ENCODE measurements around the gene ERI2. TPM values are rescaled to one million over a fixed set of nuclear protein-coding genes. Genes with fewer than 3 reads are reported as not detected.

ERI2 gene
- total RNA-seq, 4 donors from 2014 or later: 6.7 to 15.5 (median 12.0) TPM

GRCh38 chr16:20784204-20784603, 22.1 kb downstream of the ERI2 start:
- no peak for DNase-seq (ENCODE audit: low spot score in 2 of 2)
- TF ChIP-seq POLR2A (IDR thresholded peaks at IDR 0.05) (no peak), CTCF (IDR thresholded peaks at IDR 0.05) (no peak)
- intact Hi-C loops (cut with DNase I; ENCODE audit: low total_unique reads): no loop called here
- no peak overlapping the region for H3K4me3 ChIP-seq (ENCODE audit: low read depth, poor library complexity, severe bottlenecking)

- WGBS, 2 donors: 90 to 92% methylated on average over 2 of the region's 2 CpGs
- no peak for DNase-seq (ENCODE audit: low spot score in 2 of 2)
- intact Hi-C loops (cut with DNase I; ENCODE audit: low total_unique reads): no loop called here
- no peak for TF ChIP-seq POLR2A (IDR thresholded peaks at IDR 0.05)
- no peak for TF ChIP-seq CTCF (IDR thresholded peaks at IDR 0.05)
- H3K4me3 ChIP-seq (ENCODE audit: low read depth, poor library complexity, severe bottlenecking): no peak overlapping the region
These were observed 23.8 kb downstream of the ERI2 start for GRCh38 chr16:20782470-20782869.

GRCh38 chr16:20781697-20782096, 24.6 kb downstream of the ERI2 start:
- no peak overlapping the region for H3K4me3 ChIP-seq (ENCODE audit: low read depth, poor library complexity, severe bottlenecking)
- intact Hi-C loops (cut with DNase I; ENCODE audit: low total_unique reads): no loop called here
- 79 to 88% methylated on average over 1 of the region's 1 CpG for WGBS, 2 donors
- TF ChIP-seq CTCF (IDR thresholded peaks at IDR 0.05): no peak
- TF ChIP-seq POLR2A (IDR thresholded peaks at IDR 0.05): no peak
- DNase-seq (ENCODE audit: low spot score in 2 of 2): no peak

- WGBS, 2 donors: 70 to 76% methylated on average over 5 to 7 of the region's 7 CpGs
- no peak for DNase-seq (ENCODE audit: low spot score in 2 of 2)
- no peak for TF ChIP-seq POLR2A (IDR thresholded peaks at IDR 0.05)
- TF ChIP-seq CTCF (IDR thresholded peaks at IDR 0.05): no peak
These were observed 31.4 kb downstream of the ERI2 start for GRCh38 chr16:20774703-20775362.

GRCh38 chr16:20773679-20774078, 32.6 kb downstream of the ERI2 start:
- WGBS, 2 donors: 88 to 95% methylated on average over 3 of the region's 3 CpGs
- intact Hi-C loops (cut with DNase I; ENCODE audit: low total_unique reads): no loop called here
- DNase-seq (ENCODE audit: low spot score in 2 of 2): no peak
- H3K4me3 ChIP-seq (ENCODE audit: low read depth, poor library complexity, severe bottlenecking): no peak overlapping the region
- TF ChIP-seq POLR2A (IDR thresholded peaks at IDR 0.05): no peak
- no peak for TF ChIP-seq CTCF (IDR thresholded peaks at IDR 0.05)

More at GRCh38 chr16:20774703-20775362, 31.4 kb downstream of the ERI2 start:
- intact Hi-C loops (cut with DNase I; ENCODE audit: low total_unique reads): no loop called here
- H3K4me3 ChIP-seq (ENCODE audit: low read depth, poor library complexity, severe bottlenecking): no peak overlapping the region

GRCh38 chr16:20768818-20769217, 37.5 kb downstream of the ERI2 start:
- intact Hi-C loops (cut with DNase I; ENCODE audit: low total_unique reads): no loop called here
- 24 to 35% methylated on average over 1 of the region's 1 CpG for WGBS, 2 donors
- no peak for TF ChIP-seq CTCF (IDR thresholded peaks at IDR 0.05)
- TF ChIP-seq POLR2A (IDR thresholded peaks at IDR 0.05): no peak
- H3K4me3 ChIP-seq (ENCODE audit: low read depth, poor library complexity, severe bottlenecking): no peak overlapping the region
- no peak for DNase-seq (ENCODE audit: low spot score in 2 of 2)

All from lower leg skin (tissue), 4 donors.